Stimulated activated CD4-positive, alpha-beta T cell treated with anti-CD3 and anti-CD28 coated beads, Interleukin-2, amount 100 ng/mL, for 4 hours (primary cell): ENCODE measurements around the gene KLHL42.

ENCODE experiments used
- DNase-seq: peaks from one replicate; pipeline ENCODE4 v3.0.0-alpha.2; 2020; ENCODE audit warnings: low read depth

Gene KLHL42

DNA sequence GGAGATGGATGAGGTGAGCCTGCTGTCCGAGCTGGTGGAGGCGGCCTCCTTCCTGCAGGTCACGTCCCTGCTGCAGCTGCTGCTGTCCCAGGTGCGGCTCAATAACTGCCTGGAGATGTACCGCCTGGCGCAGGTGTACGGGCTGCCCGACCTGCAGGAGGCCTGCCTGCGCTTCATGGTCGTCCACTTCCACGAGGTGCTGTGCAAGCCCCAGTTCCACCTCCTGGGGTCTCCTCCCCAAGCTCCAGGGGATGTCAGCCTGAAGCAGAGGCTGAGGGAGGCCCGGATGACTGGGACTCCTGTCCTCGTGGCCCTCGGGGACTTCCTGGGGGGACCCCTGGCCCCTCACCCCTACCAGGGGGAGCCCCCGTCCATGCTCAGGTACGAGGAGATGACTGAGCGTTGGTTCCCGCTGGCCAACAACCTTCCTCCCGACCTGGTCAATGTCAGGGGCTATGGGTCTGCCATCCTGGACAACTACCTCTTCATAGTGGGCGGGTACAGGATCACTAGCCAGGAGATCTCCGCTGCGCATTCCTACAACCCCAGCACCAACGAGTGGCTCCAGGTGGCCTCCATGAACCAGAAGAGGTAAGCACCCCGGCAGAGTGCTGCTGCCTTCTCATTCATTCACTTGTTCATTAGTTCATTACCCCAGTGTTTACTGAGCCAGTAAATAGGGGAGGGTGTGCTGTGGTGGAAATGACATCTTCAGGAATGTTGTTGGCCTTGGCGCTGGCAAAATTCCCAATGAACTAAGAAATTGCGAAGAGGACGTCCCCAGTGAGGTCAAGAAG, 777 bp downstream of the KLHL42 start:
- DNase-seq: peak; percentile 12

- no peak for DNase-seq
Observed at GRCh38 chr12:27781680-27782079, 1.6 kb downstream of the KLHL42 start.

GRCh38 chr12:27782481-27782880, 2.4 kb downstream of the KLHL42 start:
- no peak for DNase-seq

DNA sequence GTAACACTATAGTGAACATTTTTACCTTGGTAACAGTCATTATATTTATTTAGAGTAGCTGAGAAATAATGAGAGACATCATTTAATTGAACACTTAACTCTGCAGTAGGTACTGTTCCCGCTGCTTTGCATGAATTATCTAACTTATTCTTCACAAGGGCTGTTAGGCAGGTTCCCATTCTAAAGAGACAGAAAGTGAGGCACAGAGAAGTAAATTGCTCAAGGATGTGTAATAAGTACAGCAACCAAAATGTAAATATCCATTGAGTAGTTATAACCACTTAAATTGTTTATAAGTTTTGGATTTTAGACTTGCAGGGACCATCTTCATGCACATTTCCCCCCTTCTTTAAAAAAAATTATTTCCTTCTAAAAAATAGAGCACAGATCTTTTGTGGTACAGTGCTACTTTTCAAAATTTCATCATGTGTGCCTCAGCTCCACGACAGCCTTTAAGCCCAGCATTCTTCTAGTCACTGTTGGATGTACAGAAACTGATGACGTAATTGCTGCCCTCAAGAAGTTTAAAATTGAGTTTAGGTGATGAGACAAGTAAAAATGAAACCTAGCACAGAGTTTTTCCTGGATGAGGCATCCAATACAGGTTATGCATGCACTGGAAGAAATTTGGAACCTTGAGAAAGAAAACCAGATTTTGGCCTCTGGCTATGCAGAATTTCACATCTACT, 6.0 kb downstream of the KLHL42 start:
- no peak for DNase-seq

DNA sequence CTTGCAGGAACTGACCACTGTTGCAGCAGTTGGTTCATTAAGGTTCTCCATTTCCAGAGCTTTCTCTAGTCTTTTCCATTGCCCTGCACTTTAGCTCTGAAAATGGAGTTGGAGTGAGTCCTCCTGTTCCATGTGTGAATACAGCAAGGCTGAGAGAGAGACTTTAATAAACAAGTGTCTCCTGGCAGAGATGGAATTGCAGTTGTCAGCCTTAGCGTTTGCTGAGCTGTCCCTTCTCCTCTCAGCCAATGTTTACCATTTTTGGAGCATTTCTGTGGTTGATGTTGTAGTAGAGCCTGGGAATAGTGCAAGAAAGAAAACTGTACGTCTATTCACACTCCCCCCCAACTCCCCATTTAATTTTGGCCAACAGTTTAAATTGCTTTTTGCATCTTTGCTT, 7.5 kb downstream of the KLHL42 start:
- no peak for DNase-seq

DNA sequence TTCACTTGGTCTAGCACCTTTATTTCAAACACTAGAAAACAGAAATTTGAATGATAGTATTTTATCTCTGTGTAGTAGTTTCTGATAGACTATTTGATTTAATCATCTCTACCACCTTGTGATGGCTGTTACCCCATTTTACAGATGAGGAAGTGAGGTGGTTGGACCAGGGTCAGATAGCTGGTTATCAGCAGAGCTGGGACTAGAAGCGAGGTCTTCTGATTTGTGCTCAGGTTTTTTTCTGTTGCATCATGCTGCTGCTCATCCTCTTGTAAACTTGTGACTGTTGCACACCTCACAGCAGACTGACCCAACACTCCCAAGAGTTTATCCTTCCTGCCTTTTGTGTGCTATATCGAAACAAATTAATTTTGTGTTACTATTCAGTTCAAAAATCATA, 10.1 kb downstream of the KLHL42 start:
- DNase-seq: no peak

DNA sequence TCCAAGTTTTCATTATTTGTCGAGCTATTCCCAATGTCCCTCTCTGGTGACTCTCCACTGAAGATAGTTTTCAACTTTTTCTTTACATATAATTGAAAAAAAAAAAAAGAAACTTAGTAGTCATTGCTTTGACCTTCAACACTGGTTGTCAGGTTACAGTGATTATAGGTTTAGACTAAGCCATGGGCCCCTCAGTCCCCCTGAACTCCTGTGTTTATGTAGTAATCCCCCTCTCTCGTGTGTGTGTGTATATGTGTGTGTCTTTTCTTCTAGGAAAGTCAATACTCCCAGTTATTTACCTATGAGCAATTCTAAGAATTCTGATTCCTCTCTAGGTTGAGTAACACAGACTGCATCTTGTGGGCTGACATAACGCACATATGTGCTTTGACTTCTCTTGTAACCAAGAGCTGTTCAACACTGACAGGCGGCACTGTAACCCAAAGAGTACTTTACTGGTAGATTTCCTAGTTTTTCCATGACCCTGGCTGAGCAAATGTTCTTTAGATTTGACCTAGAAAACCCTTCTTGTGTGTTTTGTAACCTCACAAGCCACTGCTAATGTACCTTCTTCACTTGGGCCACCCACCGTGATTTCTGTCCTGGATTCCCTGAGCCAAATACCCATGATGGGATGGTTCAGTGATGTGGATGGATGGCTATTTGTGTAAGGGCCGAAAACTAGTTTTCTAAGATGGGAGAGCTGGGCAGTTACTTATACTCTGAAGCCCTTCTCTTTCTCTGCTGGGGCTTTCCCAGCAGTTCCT, 15.0 kb downstream of the KLHL42 start:
- no peak for DNase-seq

- DNase-seq: no peak
Observed at GRCh38 chr12:27796128-27796527, 16.1 kb downstream of the KLHL42 start.

DNA sequence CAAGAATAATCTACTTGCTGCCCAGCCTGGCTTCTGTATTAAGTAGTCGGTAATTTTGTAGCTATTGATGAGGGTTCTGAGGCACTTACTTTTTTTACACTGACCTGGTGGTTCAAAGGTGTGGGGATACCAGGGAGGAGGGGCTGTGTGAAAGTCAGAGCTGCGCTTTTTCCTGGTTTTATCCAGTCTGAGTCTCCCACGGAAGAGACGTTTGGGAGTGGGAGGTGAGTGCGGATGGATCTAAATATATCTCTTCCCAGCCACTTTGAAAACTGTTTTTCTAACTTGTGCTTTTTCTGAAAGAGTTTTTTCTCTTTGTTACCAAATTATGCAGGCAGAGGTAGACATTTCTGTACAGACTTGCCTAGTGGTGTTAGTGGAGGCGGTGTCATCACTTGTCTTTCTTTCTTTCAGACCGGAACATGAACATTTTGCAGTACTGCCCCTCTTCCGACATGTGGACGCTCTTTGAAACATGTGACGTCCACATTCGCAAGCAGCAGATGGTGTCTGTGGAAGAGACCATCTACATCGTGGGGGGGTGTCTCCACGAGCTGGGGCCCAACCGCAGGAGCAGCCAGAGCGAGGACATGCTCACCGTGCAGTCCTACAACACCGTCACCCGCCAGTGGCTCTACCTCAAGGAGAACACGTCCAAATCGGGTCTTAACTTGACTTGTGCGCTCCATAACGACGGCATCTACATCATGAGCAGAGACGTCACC, 17.4 kb downstream of the KLHL42 start:
- no peak for DNase-seq

DNA sequence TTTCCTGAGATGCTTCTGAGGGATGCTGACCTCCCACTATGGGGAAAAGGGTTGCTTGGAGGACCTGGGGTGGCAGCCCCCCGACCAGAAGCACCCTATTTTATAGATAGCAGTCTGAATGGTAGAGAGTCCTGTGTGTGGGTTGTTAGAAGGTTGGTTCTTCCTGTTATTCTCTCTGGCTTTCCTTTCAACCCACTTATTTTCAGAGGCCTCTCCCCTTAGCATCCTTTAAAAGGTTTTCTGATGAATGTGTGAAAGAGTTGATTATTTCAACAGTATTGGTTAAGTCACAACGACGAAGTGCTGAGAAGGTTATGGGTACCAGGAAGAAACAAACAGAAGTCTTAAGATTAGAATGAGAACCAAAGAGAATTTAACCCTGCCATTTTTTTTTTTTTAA, 20.8 kb downstream of the KLHL42 start:
- no peak for DNase-seq

- no peak for DNase-seq
Observed at GRCh38 chr12:27801630-27802029, 21.6 kb downstream of the KLHL42 start.

- no peak for DNase-seq
Observed at GRCh38 chr12:27802511-27802910, 22.5 kb downstream of the KLHL42 start.

DNA sequence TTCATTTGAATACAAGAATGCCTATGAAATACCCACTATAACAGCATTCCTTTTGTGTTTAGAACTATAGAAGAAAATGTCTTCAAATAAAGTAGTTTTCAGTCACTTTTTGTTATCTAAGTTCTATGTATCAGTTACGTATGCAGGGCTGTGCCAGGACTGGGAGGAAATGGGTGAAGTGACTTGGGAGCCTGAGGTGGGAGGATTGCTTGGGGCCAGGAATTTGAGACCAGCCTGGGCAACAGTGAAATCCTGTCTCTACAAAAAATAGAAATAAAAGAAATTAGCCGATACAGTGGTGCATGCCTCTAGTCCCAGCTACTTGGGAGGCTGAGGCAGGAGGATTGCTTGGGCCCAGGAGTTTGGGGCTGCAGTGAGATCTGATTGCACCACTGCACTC, 22.9 kb downstream of the KLHL42 start:
- no peak for DNase-seq

DNA sequence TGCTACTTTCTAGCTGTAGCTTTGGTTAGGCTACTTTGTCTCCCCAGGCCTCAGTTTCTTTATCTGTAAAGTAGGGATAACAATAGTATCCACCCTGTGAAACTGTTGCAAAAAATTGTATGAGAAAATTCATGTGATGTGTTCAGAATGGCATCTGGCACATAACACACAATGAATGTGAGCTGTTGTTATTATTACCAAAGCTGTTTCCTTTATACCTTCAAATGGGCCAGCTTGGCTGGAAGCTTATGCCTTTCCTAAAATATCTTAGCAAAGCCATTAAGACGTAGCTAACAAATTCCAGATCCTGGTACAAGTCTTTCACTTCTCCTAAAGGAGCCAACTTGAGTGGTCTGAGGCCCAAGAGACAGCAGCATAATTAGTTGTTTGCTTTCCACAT, 25.2 kb downstream of the KLHL42 start:
- no peak for DNase-seq

GRCh38 chr12:27806259-27806658, 26.2 kb downstream of the KLHL42 start:
- DNase-seq: no peak

GRCh38 chr12:27807063-27807703, 27.1 kb downstream of the KLHL42 start:
- DNase-seq: peak; percentile 6

DNA sequence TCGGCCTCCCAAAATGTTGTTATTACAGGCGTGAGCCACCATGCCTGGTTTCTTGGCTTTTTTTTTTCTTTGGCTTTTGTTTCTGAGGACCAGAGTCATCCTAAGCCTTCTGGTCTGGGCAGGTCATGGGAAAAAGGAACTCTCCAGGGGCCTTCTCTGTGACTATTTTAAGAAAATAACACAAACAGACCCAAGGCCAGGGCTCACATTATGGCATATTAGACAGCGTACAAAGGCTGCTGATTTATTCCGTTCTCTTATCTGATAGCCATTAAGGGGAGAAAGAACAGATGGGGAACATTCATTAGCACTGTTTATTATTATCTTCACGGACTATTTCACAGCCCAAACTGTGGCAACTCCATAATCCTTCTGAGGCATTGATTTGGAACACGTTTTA, 28.8 kb downstream of the KLHL42 start:
- no peak for DNase-seq

- DNase-seq: no peak
Observed at GRCh38 chr12:27810756-27811155, 30.7 kb downstream of the KLHL42 start.

GRCh38 chr12:27812502-27812901, 32.5 kb downstream of the KLHL42 start:
- DNase-seq: no peak

DNA sequence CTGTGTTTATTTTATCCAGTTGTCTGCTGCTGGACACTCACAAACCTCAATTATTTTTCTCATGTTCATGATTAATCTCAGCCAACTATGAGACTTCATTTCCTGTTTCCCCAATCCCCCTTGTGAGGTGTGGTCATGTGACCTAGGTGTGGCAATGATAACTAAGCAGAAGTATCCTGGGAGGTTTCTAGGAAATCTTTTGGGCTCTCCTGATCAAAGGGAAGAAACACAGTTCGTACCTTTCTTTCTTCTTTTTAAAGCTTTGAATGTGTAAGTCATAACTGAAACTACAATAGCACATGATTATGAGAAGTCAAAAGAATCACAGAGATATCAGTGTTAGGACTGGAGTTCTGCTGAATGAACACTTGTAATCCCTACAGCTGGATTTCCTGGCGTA, 34.4 kb downstream of the KLHL42 start:
- no peak for DNase-seq

DNA sequence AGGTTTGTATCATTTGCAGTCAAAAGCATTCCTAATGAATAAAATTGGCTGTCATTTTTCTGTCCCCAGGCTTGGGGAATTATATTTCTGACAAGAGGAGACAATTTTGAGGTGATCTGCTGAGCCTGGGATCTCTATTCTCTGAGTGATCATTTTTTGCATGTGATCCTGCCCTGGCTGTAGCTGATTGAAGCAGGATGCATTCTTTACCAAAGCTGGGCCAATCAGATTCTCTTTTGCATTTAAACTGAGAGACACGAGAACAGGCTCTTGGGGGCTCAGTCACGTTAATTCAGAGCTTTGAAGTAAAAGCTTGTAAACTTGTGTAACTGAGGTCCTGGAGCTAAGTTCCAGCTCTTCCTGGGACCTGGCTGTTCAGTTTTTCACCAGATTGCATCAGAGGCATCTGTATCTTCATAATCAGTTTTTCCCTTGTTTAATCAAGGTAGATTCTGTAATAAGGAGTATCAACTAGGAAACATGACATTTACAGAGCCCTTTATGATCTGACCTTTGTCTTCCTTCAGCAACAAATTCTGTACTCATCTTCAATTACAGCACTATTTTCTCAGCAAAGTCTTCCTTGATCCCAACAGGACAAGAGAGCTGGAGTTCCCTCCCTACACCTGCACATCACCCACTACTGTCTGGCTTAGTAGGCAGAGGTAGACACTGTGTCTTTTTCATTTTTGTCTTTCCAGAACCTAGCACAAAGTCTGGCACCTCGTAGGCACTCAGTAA, 35.0 kb downstream of the KLHL42 start:
- no peak for DNase-seq
